Measurements from ENCODE around the gene DNPEP. TPM values are rescaled to one million over a fixed set of nuclear protein-coding genes. Genes with fewer than 3 reads are reported as not detected.

The DNPEP gene
- total and polyA plus RNA-seq, 2 donors (not counting 3 experiments of a cell fraction or from before 2014, with no cell fraction given), result 40.4 to 77.5 TPM

DNA sequence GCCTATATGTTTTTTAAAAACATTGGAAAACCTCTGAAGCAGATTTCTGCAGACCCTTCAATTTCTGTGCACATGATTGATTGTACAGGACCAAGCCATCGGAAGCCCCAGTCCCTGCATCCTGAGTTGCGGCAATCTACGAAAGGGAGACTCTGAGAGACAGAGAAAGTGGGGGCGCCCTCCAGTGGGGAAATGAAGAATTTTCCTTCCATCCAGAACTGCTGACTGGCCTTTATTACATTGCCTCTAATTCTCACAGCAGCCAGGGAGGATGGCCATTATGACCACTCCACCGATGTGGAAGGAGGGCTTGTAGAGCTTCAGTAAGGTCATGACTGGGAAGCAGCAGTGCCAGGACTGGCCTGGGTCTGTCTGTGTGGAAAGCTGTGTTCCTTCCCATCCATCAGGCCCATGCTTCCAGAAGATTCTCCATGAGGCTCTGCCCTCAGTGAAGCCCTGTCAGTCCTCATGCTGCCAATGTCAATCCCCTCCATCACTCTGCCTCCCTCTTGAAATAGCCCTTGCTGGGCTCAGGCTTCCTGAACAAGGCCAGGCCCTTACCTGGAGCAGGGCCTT is 35.2 kb downstream of the DNPEP start:
- Histone ChIP-seq H3K4me3 (replicated peaks in 1 of 3; ENCODE audit: insufficient read depth in 1 of 3, low read depth in 1 of 3, low read length in 3 of 3) (no peak overlapping the region), H3K4me2 (ENCODE audit: insufficient read depth, low read length) (no peak overlapping the region), H3K9me1 (replicated peaks; ENCODE audit: control insufficient read depth, extremely low read depth, insufficient read depth, low read length) (no peaks in the 10 kb centered on the region), H3K27ac (ENCODE audit: insufficient read depth, low read depth, low read length) (no peak overlapping the region), H3K79me2 (ENCODE audit: control insufficient read depth, insufficient read depth, low read length) (no peaks in the 10 kb centered on the region), H3K9ac (replicated peaks; ENCODE audit: extremely low read depth, insufficient read depth, low read length) (no peak overlapping the region), H3K27me3 (ENCODE audit: control insufficient read depth in 2 of 2, insufficient read depth in 2 of 2, low read length in 2 of 2) (peaks cover 6 to 8% of the 10 kb centered on the region in 2 experiments), H4K20me1 (replicated peaks; ENCODE audit: control insufficient read depth, extremely low read depth, insufficient read depth, low read length) (no peaks in the 10 kb centered on the region), H2AFZ (ENCODE audit: low read depth, low read length) (no peak overlapping the region), H3K36me3 (ENCODE audit: control insufficient read depth in 2 of 2, extremely low read depth in 1 of 2, insufficient read depth in 2 of 2, low read length in 2 of 2) (no peaks in the 10 kb centered on the region), H3K4me1 (ENCODE audit: control insufficient read depth, extremely low read depth, insufficient read depth, low read length) (no peaks in the 10 kb centered on the region), H3K9me3 (replicated peaks; ENCODE audit: control insufficient read depth, insufficient read depth, low read length) (no peaks in the 10 kb centered on the region)
- no TSS peak for BruUV-seq (replicated peaks)
- POLR2A ChIA-PET, result no interaction called here
- dilution Hi-C loops (cut with MboI; ENCODE audit: extremely low pct_ligation_motif_present, low sequenced_read_pairs), result no loop called here
- intact Hi-C loops (cut with micrococcal nuclease), result loop anchor here (1.0 kb wide), 1 partner anchor 192 kb away; the partner anchor contains the start of gene NHEJ1
- FAIRE-seq, result peak; percentile 82
- TF ChIP-seq FOS (IDR thresholded peaks at IDR 0.05; ENCODE audit: borderline replicate concordance, insufficient read depth, low read length), result no peak
- no peak for TF ChIP-seq POLR2AphosphoS5 (IDR thresholded peaks at IDR 0.05; ENCODE audit: insufficient read depth, low read depth, low read length)
- TF ChIP-seq JUN (IDR thresholded peaks at IDR 0.05; ENCODE audit: borderline replicate concordance, insufficient read depth, insufficient read length, low read depth), result no peak
- TF ChIP-seq, protein P1, sequence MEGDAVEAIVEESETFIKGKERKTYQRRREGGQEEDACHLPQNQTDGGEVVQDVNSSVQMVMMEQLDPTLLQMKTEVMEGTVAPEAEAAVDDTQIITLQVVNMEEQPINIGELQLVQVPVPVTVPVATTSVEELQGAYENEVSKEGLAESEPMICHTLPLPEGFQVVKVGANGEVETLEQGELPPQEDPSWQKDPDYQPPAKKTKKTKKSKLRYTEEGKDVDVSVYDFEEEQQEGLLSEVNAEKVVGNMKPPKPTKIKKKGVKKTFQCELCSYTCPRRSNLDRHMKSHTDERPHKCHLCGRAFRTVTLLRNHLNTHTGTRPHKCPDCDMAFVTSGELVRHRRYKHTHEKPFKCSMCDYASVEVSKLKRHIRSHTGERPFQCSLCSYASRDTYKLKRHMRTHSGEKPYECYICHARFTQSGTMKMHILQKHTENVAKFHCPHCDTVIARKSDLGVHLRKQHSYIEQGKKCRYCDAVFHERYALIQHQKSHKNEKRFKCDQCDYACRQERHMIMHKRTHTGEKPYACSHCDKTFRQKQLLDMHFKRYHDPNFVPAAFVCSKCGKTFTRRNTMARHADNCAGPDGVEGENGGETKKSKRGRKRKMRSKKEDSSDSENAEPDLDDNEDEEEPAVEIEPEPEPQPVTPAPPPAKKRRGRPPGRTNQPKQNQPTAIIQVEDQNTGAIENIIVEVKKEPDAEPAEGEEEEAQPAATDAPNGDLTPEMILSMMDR (IDR thresholded peaks at IDR 0.05; ENCODE audit: extremely low read depth in 1 of 2, insufficient read depth in 1 of 2, low read depth in 1 of 2, low read length in 2 of 2), result peak; percentile 60 to 72
- TF ChIP-seq MYC (IDR thresholded peaks at IDR 0.05; ENCODE audit: low read depth, low read length), result no peak
- TF ChIP-seq POLR2A (IDR thresholded peaks at IDR 0.05; ENCODE audit: low read depth, low read length), result no peak
- CTCF ChIA-PET, result interaction anchor here (1.0 to 1.6 kb wide), 3 partner anchors 20 to 194 kb away, joined by 3 read pairs; partner anchors contain the start of gene RESP18
- peak; percentile 59 for DNase-seq (ENCODE audit: low read depth, low spot score)
